B cell (primary cell): ENCODE measurements around the gene SPSB3. TPM values are rescaled to one million over a fixed set of nuclear protein-coding genes. Genes with fewer than 3 reads are reported as not detected.

Experiments used
- ATAC-seq: fragments of 200-7000 bp; cut with Tn5 transposase; one replicate; pipeline ENCODE4 v1.10.0; 2021; ENCODE audit warnings: low read depth, mild to moderate bottlenecking, moderate number of reproducible peaks, moderate library complexity
- CTCF ChIA-PET: fragments of 350-600 bp; sonication (Branson Sonifier 250); formaldehyde crosslinking; loops from one replicate; lab custom pipeline; 2021; ENCODE audit warnings: antibody characterized with exemption, inconsistent platforms; lab: Charles Lee
- POLR2A ChIA-PET: fragments of 350-600 bp; sonication (Branson Sonifier 250); formaldehyde crosslinking; loops from one replicate; lab custom pipeline; 2021; ENCODE audit warnings: antibody characterized with exemption; lab: Charles Lee
- DNase-seq: peaks from one replicate; pipeline ENCODE4 v3.0.0; 2013
- H2AFZ ChIP-seq: 2 replicates; pipeline ENCODE4 v1.6.1; 2012; ENCODE audit warnings: mild to moderate bottlenecking, low read depth, low read length; ENCODE audit not compliant: insufficient read depth, poor library complexity, severe bottlenecking
- H3K27ac ChIP-seq, 2 donors: 1 replicate in 1 of 2; 2 replicates in 1 of 2; pipeline ENCODE4 v1.5.1; 2012 to 2013; ENCODE audit warnings: low read length in 2 of 2, mild to moderate bottlenecking in 2 of 2, moderate library complexity in 1 of 2
- H3K27me3 ChIP-seq, 4 experiments: fragments of 200-600 bp in 1 of 4; sonication (generic) in 1 of 4; replicated peaks in 1 of 4; 1 replicate in 2 of 4; 2 replicates in 2 of 4; pipeline versions ENCODE4 v1.6.1 to v1.7.0; 2013 to 2016; ENCODE audit warnings: low read length in 3 of 4, mild to moderate bottlenecking in 2 of 4, mixed read lengths in 1 of 4, moderate library complexity in 1 of 4; ENCODE audit not compliant: insufficient read depth in 4 of 4, control insufficient read depth in 3 of 4; ENCODE audit errors: control extremely low read depth in 1 of 4
- H3K36me3 ChIP-seq, 2 experiments: replicated peaks in 1 of 2; 1 replicate in 1 of 2; 2 replicates in 1 of 2; pipeline versions ENCODE4 v1.6.1 to v1.7.1; 2013; ENCODE audit warnings: low read length in 1 of 2; ENCODE audit not compliant: insufficient read depth in 2 of 2, control insufficient read depth in 1 of 2; ENCODE audit errors: control extremely low read depth in 1 of 2, extremely low read depth in 1 of 2
- H3K4me1 ChIP-seq, 2 donors: fragments of 200-600 bp in 1 of 2; sonication (generic) in 1 of 2; 1 replicate in 1 of 2; 2 replicates in 1 of 2; pipeline versions ENCODE4 v1.5.1 to v1.6.1; 2013 to 2017; ENCODE audit warnings: low read length in 2 of 2; ENCODE audit not compliant: control insufficient read depth in 2 of 2, insufficient read depth in 2 of 2
- H3K4me2 ChIP-seq: replicated peaks from 2 replicates; pipeline ENCODE3; 2012; ENCODE audit warnings: mild to moderate bottlenecking, low read depth, low read length; ENCODE audit not compliant: poor library complexity, severe bottlenecking
- H3K4me3 ChIP-seq, 5 experiments: fragments of 200-600 bp in 1 of 5; sonication (generic) in 1 of 5; 1 replicate in 3 of 5; 2 replicates in 2 of 5; pipeline versions ENCODE4 v1.5.1 to v1.7.0; 2011 to 2016; ENCODE audit warnings: low read length in 4 of 5, mild to moderate bottlenecking in 4 of 5, low read depth in 2 of 5, control low read depth in 1 of 5, moderate library complexity in 1 of 5; ENCODE audit not compliant: insufficient read depth in 1 of 5; ENCODE audit errors: control extremely low read depth in 1 of 5, extremely low read depth in 1 of 5
- H3K79me2 ChIP-seq: fragments of 200-600 bp; sonication (generic); one replicate; pipeline ENCODE4 v1.6.0; 2016; ENCODE audit warnings: low read length; ENCODE audit not compliant: control insufficient read depth, insufficient read depth
- H3K9ac ChIP-seq: fragments of 200-600 bp; sonication (generic); 2 replicates; pipeline ENCODE4 v1.6.1; 2017; ENCODE audit warnings: mild to moderate bottlenecking, low read length, moderate library complexity
- H3K9me3 ChIP-seq, 3 donors: one replicate each; pipeline versions ENCODE4 v1.6.1 to v1.7.1; 2013; ENCODE audit warnings: low read length in 2 of 3; ENCODE audit not compliant: control insufficient read depth in 2 of 3, insufficient read depth in 1 of 3; ENCODE audit errors: control extremely low read depth in 1 of 3
- H4K20me1 ChIP-seq: 2 replicates; pipeline ENCODE4 v1.6.0; 2012; ENCODE audit warnings: mild to moderate bottlenecking, low read length; ENCODE audit not compliant: insufficient read depth, control insufficient read depth, poor library complexity, severe bottlenecking
- H3K27ac Mint-ChIP-seq: one replicate; pipeline ENCODE4 v1.8.0; 2021; ENCODE audit warnings: mixed read lengths
- H3K27me3 Mint-ChIP-seq: one replicate; pipeline ENCODE4 v1.8.0; 2021; ENCODE audit warnings: mixed read lengths
- H3K4me1 Mint-ChIP-seq: one replicate; pipeline ENCODE4 v1.8.0; 2021; ENCODE audit warnings: mixed read lengths
- H3K4me3 Mint-ChIP-seq: one replicate; pipeline ENCODE4 v1.8.0; 2021; ENCODE audit warnings: mixed read lengths
- H3K9me3 Mint-ChIP-seq: one replicate; pipeline ENCODE4 v1.8.0; 2022; ENCODE audit warnings: mixed read lengths; ENCODE audit not compliant: insufficient read depth
- EZH2 ChIP-seq: IDR thresholded peaks from 2 replicates; pipeline ENCODE4 v1.6.1; 2012; ENCODE audit warnings: borderline replicate concordance, low read depth, mild to moderate bottlenecking, moderate library complexity, low read length; ENCODE audit not compliant: insufficient read depth, poor library complexity, severe bottlenecking
- WGBS: methylation state at CpG from one replicate; pipeline ENCODE4 v1.1.5; 2013; ENCODE audit warnings: missing lambda C conversion rate; ENCODE audit not compliant: insufficient coverage; 5-methylcytosine and 5-hydroxymethylcytosine counted together
- intact Hi-C: fragments of 100-400 bp; cut with micrococcal nuclease; formaldehyde crosslinking; loops from one replicate; pipeline ENCODE4 v1.10.0; 2022
- polyA plus RNA-seq: library from polyadenylated mRNA; depleted of rRNA; stranded (reverse); fragments of >200 nt; gene quantifications from 2 replicates; pipeline ENCODE4 v1.2.3, GENCODE V29; 2012
- total RNA-seq, 2 donors: library from RNA; stranded (reverse); fragments of 120-200 nt in 1 of 2; gene quantifications; 1 replicate in 1 of 2; 2 replicates in 1 of 2; pipeline versions ENCODE4 v1.2.3 to v1.2.4, GENCODE V29; 2013 to 2022
- TF ChIP-seq, protein P1 (sequence below): fragments of 200-600 bp; IDR thresholded peaks from one replicate; pipeline ENCODE4 v1.8.0; 2022; ENCODE audit warnings: antibody characterized with exemption, mild to moderate bottlenecking

The SPSB3 gene
- total and polyA plus RNA-seq, 2 donors (not counting 1 experiment from before 2014, with no cell fraction given): 91.2 to 264 TPM

DNA sequence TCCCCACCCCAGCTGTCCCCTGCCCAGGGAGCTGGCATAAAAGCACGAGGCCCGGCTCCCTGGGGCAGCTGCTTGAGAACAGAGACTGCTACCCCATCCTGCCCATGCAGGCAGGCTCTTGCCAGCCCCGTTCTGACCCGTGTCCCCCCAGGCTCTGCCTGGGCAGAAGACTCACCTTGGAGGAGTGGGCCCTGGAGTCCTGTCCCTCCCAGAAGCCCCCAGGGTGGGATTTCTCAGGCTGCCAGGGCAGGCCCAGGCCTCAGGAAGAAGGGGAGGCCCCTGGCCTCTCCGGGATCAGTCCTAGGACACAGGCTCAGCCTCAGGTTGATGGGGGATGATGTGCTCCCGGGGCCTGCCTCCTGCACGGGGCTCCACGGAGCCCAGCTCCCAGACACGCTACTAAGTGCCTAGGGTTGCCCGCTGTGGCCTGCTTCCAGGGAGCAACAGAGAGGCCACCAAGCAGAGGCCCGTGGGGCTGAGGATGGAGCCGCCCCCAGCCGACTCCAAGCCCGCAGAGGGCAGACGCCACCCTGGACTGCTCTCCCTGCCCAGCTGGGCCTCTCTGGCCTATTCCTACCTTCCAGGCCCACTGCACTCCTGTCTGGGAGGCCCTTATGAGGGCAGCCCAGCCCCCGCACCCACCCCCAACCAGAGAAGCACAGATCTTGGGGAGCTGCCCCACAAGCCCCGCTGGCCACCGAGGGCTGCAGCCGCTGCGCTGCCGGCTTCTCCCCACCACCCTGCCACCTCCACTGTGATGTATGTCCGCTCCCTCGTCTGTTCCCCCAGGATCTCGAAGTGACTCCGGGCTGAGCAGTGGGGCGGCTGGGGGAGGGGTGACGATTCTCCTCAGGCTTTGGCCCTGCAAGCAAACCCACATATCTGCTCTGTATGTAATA, 12.7 kb downstream of the SPSB3 start:
- Mint-ChIP-seq H3K4me1 (peaks cover 19% of the 10 kb centered on the region), H3K4me3 (peak overlapping the region; percentile 84), H3K9me3 (no peaks in the 10 kb centered on the region), H3K27ac (peak overlapping the region; percentile 75), H3K27me3 (no peaks in the 10 kb centered on the region)
- ChIA-PET POLR2A (interaction anchor here (0.6 to 4.4 kb wide), 4 partner anchors 9 to 348 kb away, joined by 3 to 27 read pairs (median 6); partner anchors contain the start of genes NUBP2 and SPSB3), CTCF (interaction anchor here (3.2 kb wide), 1 partner anchor 13 kb away, joined by 15 read pairs; the partner anchor contains the start of genes NUBP2 and SPSB3)
- no peak overlapping the region for H2AFZ ChIP-seq
- H3K4me1 ChIP-seq: peaks cover 21 to 28% of the 10 kb centered on the region in 2 donors
- no peak for DNase-seq
- H3K36me3 ChIP-seq: peaks cover 0 to 39% of the 10 kb centered on the region in 2 experiments
- H3K27ac ChIP-seq: peak overlapping the region in 1 of 2 donors; percentile 72
- no peaks in the 10 kb centered on the region for H3K9me3 ChIP-seq
- H3K27me3 ChIP-seq: no peaks in the 10 kb centered on the region
- intact Hi-C loops: loop anchor here (5.0 kb wide), 2 partner anchors 158 to 357 kb away; partner anchors contain the start of gene UNKL
- ATAC-seq: no peak
- peaks cover 16% of the 10 kb centered on the region for H3K79me2 ChIP-seq
- H3K4me3 ChIP-seq: no peak overlapping the region
- 90% methylated on average over 21 of the region's 27 CpGs for WGBS
- peaks cover 36% of the 10 kb centered on the region for H4K20me1 ChIP-seq
- no peak overlapping the region for H3K9ac ChIP-seq
- TF ChIP-seq EZH2: no peak
- TF ChIP-seq, protein P1, sequence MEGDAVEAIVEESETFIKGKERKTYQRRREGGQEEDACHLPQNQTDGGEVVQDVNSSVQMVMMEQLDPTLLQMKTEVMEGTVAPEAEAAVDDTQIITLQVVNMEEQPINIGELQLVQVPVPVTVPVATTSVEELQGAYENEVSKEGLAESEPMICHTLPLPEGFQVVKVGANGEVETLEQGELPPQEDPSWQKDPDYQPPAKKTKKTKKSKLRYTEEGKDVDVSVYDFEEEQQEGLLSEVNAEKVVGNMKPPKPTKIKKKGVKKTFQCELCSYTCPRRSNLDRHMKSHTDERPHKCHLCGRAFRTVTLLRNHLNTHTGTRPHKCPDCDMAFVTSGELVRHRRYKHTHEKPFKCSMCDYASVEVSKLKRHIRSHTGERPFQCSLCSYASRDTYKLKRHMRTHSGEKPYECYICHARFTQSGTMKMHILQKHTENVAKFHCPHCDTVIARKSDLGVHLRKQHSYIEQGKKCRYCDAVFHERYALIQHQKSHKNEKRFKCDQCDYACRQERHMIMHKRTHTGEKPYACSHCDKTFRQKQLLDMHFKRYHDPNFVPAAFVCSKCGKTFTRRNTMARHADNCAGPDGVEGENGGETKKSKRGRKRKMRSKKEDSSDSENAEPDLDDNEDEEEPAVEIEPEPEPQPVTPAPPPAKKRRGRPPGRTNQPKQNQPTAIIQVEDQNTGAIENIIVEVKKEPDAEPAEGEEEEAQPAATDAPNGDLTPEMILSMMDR: no peak
- H3K4me2 ChIP-seq: peak overlapping the region; percentile 99
